Activated naive CD4-positive, alpha-beta T cell treated with anti-CD3 and anti-CD28 coated beads, Interleukin-2, amount 50 U/mL, for 72 hours (primary cell): ENCODE data around the gene CERKL. TPM values are rescaled to one million over a fixed set of nuclear protein-coding genes. Genes with fewer than 3 reads are reported as not detected.

Experiments used
- ATAC-seq, 2 donors: fragments of 150-1000 bp; cut with Tn5 transposase; 2 replicates each; pipeline ENCODE4 v1.10.0; 2021; ENCODE audit warnings: mild to moderate bottlenecking in 2 of 2, moderate library complexity in 2 of 2
- DNase-seq, 2 donors: peaks; one replicate each; pipeline ENCODE4 v3.0.0; 2021 to 2022; ENCODE audit warnings: low spot score in 2 of 2
- H3K27ac Mint-ChIP-seq, 2 donors: one replicate each; pipeline ENCODE4 v1.8.0; 2022; ENCODE audit warnings: mild to moderate bottlenecking in 2 of 2, mixed read lengths in 2 of 2
- H3K36me3 Mint-ChIP-seq, 2 donors: one replicate each; pipeline ENCODE4 v1.8.0; 2022; ENCODE audit warnings: mixed read lengths in 2 of 2
- H3K9me3 Mint-ChIP-seq, 2 donors: one replicate each; pipeline ENCODE4 v1.8.0; 2022; ENCODE audit warnings: mixed read lengths in 2 of 2
- total RNA-seq, 2 donors: library from RNA; stranded (reverse); gene quantifications; one replicate each; pipeline ENCODE4 v1.2.3, GENCODE V29; 2022

The CERKL gene
- total RNA-seq, 2 donors from 2014 or later, result not detected

DNA sequence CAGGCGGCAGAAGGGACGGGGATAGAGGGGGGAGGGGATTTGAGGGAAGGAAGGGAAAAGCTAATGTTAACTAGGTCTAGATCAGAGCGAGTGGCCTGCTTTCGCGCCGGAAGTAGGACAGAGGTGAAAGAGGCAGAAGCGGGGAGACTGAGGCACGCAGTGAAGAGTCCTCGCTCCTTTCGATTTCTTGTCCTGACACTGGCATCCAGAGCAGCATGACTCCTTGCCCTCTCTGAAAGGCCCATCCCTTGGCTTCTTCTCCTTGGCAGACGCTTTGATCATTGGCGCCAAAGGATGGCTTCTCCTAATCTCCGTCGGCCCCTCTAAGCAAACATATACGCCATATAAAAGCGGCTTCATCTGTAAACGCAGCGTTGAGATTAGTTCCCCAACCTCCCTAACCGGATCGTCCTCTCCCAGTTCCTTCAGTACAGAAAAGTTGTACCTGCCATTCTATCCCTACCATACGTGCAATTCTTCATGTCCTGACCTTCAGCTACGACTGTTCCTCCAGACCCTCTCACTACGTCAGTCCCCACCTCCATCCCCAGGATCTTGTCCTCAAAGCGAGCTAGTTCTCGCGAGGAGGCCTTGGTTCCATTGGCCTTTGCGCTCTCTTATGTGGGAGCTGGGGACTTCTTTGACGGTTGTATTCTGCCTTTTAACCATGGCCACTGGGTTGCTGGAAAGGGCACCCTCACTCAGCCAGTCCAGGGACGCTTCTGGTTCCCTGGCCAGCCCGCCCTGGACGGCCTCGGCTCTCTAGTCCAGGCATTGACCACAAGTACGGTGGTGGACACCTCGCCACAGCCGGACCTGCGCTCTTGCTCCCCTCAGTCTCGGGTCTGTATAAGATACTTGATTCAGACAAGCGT is 24.3 kb upstream of the CERKL start:
- H3K36me3 Mint-ChIP-seq, result peaks cover 31 to 48% of the 10 kb centered on the region in 2 donors
- peak overlapping the region in 1 of 2 donors; percentile 53 for H3K27ac Mint-ChIP-seq
- no peak for DNase-seq
- peak in 1 of 2 donors; percentile 13 for ATAC-seq
- peaks cover 4 to 10% of the 10 kb centered on the region in 2 donors for H3K9me3 Mint-ChIP-seq

- peak; percentile 17 to 43 for ATAC-seq
- peak within 1 kb of the TSS in 1 of 2 donors; percentile 81 for H3K27ac Mint-ChIP-seq
- H3K36me3 Mint-ChIP-seq, result peaks cover 31 to 48% of the 10 kb centered on the region in 2 donors
- peak in 1 of 2 donors; percentile 16 for DNase-seq
- H3K9me3 Mint-ChIP-seq, result peaks cover 4 to 10% of the 10 kb centered on the region in 2 donors
Measured at GRCh38 chr2:181680055-181680936, 23.4 kb upstream of the CERKL start, which contains the start of gene NEUROD1. Gene NEUROD1 (minus strand): TSS chr2:181680517. CDS start chr2:181678860, 1,657 bp downstream.

GRCh38 chr2:181679544-181679979 is 22.7 kb upstream of the CERKL start:
- H3K9me3 Mint-ChIP-seq, result peaks cover 4 to 5% of the 10 kb centered on the region in 2 donors
- ATAC-seq, result no peak
- H3K27ac Mint-ChIP-seq, result peak overlapping the region in 1 of 2 donors; percentile 81
- H3K36me3 Mint-ChIP-seq, result peaks cover 31 to 43% of the 10 kb centered on the region in 2 donors
- no peak for DNase-seq

DNA sequence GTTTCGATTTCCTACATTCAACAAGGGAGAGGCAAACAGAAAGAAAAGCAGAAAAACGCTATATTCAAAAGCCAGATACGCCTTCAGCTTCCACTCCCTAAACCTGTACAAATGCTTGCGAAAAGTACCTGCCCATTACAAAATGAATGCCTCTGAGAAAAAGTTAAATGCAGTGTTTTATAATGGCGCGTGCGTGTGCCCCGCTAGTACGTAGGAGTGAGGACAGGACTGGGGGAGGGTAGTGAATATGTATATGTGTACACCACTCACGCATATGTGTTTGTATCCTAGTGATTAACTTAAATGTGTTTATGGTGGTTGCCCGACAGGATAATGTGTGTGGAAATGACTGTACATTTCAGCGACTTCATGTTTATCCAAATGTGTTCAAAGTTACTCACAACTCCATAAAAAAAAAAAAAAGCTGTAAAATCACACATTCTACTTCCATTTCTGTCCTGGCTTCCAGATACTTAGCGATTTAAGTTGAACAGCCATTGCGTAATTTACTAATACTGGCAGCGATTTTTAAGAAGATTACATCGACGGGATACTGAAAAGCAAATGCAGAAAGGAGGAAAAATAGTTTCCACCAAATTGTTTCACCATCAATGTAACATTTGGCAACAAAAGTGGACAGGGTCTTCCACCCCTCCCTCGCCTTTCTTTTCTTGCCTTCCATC is 22.1 kb upstream of the CERKL start:
- peak overlapping the region in 1 of 2 donors; percentile 88 for H3K27ac Mint-ChIP-seq
- peaks cover 31 to 42% of the 10 kb centered on the region in 2 donors for H3K36me3 Mint-ChIP-seq
- DNase-seq (no peak), ATAC-seq (no peak)
- peaks cover 4 to 5% of the 10 kb centered on the region in 2 donors for H3K9me3 Mint-ChIP-seq

- Mint-ChIP-seq H3K27ac (peak overlapping the region in 1 of 2 donors; percentile 96), H3K36me3 (peaks cover 31 to 41% of the 10 kb centered on the region in 2 donors), H3K9me3 (peaks cover 4 to 5% of the 10 kb centered on the region in 2 donors)
- peak; percentile 62 to 69 for ATAC-seq
- DNase-seq, result peak in 1 of 2 donors; percentile 77
Measured at GRCh38 chr2:181677912-181678586, 21.1 kb upstream of the CERKL start.

DNA sequence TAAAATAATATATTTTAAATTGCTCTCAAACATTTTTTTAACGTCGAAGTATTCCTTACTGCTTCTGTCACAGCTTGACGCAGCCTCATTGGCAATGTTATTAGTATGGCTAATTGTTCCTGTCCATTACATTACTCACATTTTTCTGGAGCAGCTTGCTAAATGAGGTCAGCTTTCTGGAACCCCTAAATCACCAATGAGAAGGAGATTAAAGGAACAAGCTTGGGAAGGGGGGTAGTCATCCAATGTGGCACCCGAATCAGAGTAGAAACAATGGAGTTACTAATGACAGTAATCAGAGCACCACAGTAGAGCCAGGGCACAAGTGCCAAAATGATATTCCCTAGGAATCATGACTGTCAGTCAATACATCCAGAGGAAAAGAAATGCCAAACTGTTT is 18.3 kb upstream of the CERKL start:
- ATAC-seq, result no peak
- no peak for DNase-seq
- no peak overlapping the region for H3K27ac Mint-ChIP-seq
- peaks cover 20 to 22% of the 10 kb centered on the region in 2 donors for H3K36me3 Mint-ChIP-seq
- peaks cover 4 to 5% of the 10 kb centered on the region in 2 donors for H3K9me3 Mint-ChIP-seq

DNA sequence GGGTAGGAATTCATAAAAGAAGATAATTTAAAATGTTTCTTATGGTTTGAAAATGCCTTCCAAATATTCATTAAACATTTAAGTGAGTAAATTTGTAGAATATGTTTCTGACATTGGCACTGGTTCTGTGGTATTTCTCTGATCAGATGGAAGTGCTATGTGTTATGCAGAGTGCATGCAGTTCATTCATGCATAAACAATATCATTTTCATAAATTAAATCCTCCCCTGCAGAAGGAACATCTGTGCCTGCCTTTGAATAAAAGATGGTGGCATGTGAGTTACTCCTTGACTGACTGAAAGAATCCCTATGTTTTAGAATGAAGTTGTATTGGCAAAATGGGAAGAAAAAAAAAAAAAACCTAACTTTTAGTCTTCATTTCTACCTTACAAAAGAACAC is 17.6 kb upstream of the CERKL start:
- H3K9me3 Mint-ChIP-seq, result peaks cover 4 to 5% of the 10 kb centered on the region in 2 donors
- no peak for ATAC-seq
- H3K36me3 Mint-ChIP-seq, result peaks cover 18% of the 10 kb centered on the region in 2 donors
- H3K27ac Mint-ChIP-seq, result no peak overlapping the region
- DNase-seq, result no peak

GRCh38 chr2:181673173-181673572 is 16.3 kb upstream of the CERKL start:
- DNase-seq, result no peak
- Mint-ChIP-seq H3K36me3 (peaks cover 5 to 7% of the 10 kb centered on the region in 2 donors), H3K27ac (no peak overlapping the region), H3K9me3 (no peaks in the 10 kb centered on the region)
- no peak for ATAC-seq

GRCh38 chr2:181672255-181673008 is 15.5 kb upstream of the CERKL start:
- H3K9me3 Mint-ChIP-seq, result no peaks in the 10 kb centered on the region
- H3K36me3 Mint-ChIP-seq, result peaks cover 0 to under 1% of the 10 kb centered on the region in 2 donors
- no peak overlapping the region for H3K27ac Mint-ChIP-seq
- DNase-seq (no peak), ATAC-seq (peak; percentile 85 to 86)

DNA sequence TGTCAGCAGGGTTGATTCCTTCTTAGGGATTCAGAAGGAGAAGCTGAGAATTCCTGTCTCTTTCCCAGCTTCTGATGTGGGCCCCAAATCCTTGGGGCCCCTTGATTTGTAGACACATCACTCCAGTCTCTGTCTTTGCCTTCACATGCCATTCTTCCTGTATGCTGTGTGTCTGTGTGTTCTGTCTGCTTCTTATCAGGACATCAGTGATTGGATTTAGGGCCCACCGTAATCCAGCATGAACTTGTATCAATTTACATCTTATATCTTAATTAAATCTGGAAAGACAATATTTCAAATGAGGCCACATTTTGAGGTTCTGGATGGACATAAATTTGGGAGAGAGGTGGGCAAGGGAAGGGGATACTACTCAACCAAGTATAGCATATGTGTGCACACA is 13.7 kb upstream of the CERKL start:
- no peak for DNase-seq
- Mint-ChIP-seq H3K36me3 (peaks cover 0 to 7% of the 10 kb centered on the region in 2 donors), H3K9me3 (peaks cover under 1 to 8% of the 10 kb centered on the region in 2 donors), H3K27ac (no peak overlapping the region)
- no peak for ATAC-seq

GRCh38 chr2:181667234-181667633 is 10.3 kb upstream of the CERKL start:
- Mint-ChIP-seq H3K27ac (no peak overlapping the region), H3K9me3 (peaks cover 5 to 12% of the 10 kb centered on the region in 2 donors), H3K36me3 (peaks cover 0 to 7% of the 10 kb centered on the region in 2 donors)
- ATAC-seq (no peak), DNase-seq (no peak)

DNA sequence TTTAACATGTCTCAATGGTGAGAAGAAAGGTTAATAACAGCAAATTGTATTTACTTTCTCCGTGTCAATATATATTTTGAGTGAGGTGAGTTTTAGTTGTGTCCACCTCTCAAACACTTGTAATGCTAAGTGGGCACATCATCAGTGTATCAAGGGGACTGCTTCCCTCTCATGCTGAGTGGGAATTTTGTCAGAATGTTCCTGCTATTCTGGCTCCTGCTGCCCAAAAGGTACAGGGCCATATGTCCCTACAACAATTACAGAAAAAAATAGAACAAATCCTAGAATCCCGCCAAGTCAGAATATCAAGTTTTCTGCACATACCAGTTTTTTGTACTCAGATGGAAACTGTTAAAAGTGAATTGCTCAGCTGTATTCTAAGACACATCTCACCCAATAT is 5.4 kb upstream of the CERKL start:
- Mint-ChIP-seq H3K9me3 (peaks cover 5 to 12% of the 10 kb centered on the region in 2 donors), H3K27ac (no peak overlapping the region), H3K36me3 (peaks cover 0 to 7% of the 10 kb centered on the region in 2 donors)
- DNase-seq (no peak), ATAC-seq (no peak)

- ATAC-seq (no peak), DNase-seq (no peak)
- Mint-ChIP-seq H3K36me3 (peaks cover 0 to 5% of the 10 kb centered on the region in 2 donors), H3K9me3 (no peaks in the 10 kb centered on the region), H3K27ac (no peak overlapping the region)
Measured at GRCh38 chr2:181660181-181660580, 3.3 kb upstream of the CERKL start.

DNA sequence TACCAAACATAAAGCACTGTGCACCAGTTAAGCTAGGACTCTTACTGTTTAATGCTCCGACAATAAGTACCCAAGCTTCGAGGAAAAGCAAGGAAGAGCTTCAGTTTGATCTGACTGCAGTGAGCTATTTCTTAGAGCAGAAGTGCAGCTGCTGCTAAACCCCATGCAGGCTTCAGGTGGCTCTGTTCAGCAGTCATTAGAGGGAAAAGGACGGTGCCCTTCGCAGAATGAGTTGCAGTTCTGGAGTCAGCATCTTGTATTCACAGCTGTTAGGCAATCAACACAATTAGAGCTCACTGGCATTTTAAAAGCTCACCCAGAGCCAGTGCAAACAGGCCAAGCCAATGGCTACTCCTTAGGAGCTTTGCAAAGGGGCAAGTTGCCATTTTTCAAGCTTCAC is 1.5 kb upstream of the CERKL start:
- Mint-ChIP-seq H3K36me3 (peaks cover 0 to 5% of the 10 kb centered on the region in 2 donors), H3K9me3 (no peaks in the 10 kb centered on the region), H3K27ac (no peak overlapping the region)
- ATAC-seq (no peak), DNase-seq (no peak)

DNA sequence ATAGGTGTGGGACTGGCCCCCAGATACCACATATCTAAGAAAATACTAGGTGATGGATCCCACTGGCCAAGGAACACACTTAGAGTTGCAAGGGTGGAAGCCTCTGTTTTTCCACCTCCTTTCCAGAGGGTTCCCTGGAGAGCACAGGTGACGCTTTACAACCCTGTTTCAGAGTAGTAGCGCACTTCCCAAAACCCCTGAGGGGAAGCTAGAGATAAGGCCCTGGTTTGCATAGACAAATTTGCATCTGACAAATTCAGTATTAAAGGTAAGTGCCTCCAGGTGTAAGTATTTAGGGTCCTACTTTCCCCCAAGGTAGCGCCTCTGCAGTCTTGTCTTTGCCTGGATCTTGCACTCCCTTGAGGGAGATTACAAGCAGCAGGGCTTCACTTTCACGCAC is 474 bp upstream of the CERKL start:
- no peak overlapping the region for H3K27ac Mint-ChIP-seq
- no peaks in the 10 kb centered on the region for H3K9me3 Mint-ChIP-seq
- ATAC-seq, result no peak
- DNase-seq, result no peak
- peaks cover 0 to 5% of the 10 kb centered on the region in 2 donors for H3K36me3 Mint-ChIP-seq
